HEK293 (cell line): ENCODE measurements around the gene TBCC.

ENCODE experiments used
- CTCF ChIA-PET: fragments of 350-600 bp; formaldehyde crosslinking; extraction: SDS; loops from one replicate; lab custom pipeline; 2021; ENCODE audit warnings: antibody characterized with exemption; lab: Yijun Ruan, JAX
- POLR2A ChIA-PET: fragments of 300-600 bp; formaldehyde crosslinking; extraction: SDS; loops from one replicate; lab custom pipeline; 2020; ENCODE audit warnings: antibody characterized with exemption, inconsistent platforms; lab: Yijun Ruan, JAX
- H3K27ac ChIP-seq: fragments of 200-500 bp; sonication (Bioruptor generic); 2 replicates; pipeline ENCODE4 v1.5.1; 2014; ENCODE audit warnings: low read depth, low read length, control low read depth, inconsistent platforms; ENCODE audit errors: extremely low read depth
- H3K36me3 ChIP-seq, 2 experiments: fragments of 200-500 bp in 1 of 2; sonication (Bioruptor generic) in 1 of 2; 1 replicate in 1 of 2; 2 replicates in 1 of 2; pipeline ENCODE4 v1.5.1; 2014 to 2017; ENCODE audit warnings: inconsistent platforms in 2 of 2, low read length in 2 of 2; ENCODE audit not compliant: control insufficient read depth in 2 of 2, insufficient read depth in 1 of 2
- H3K4me1 ChIP-seq: fragments of 200-500 bp; sonication (Bioruptor generic); 2 replicates; pipeline ENCODE4 v1.5.1; 2014; ENCODE audit warnings: mild to moderate bottlenecking, low read length, inconsistent platforms; ENCODE audit not compliant: control insufficient read depth, insufficient read depth
- H3K4me3 ChIP-seq: 2 replicates; pipeline ENCODE4 v1.5.1; 2011; ENCODE audit warnings: low read depth, mild to moderate bottlenecking, control low read depth, low read length, moderate library complexity
- H3K9me3 ChIP-seq: fragments of 200-500 bp; sonication (Bioruptor generic); 2 replicates; pipeline ENCODE4 v1.5.1; 2014; ENCODE audit warnings: low read depth, low read length, inconsistent platforms; ENCODE audit not compliant: control insufficient read depth, insufficient read depth
- GLI2 ChIP-seq: fragments of 450-650 bp; formaldehyde crosslinking; IDR thresholded peaks from 2 replicates; pipeline ENCODE4; 2017; ENCODE audit warnings: missing biosample characterization, missing genetic modification characterization, low read depth, borderline replicate concordance
- HIC1 ChIP-seq: fragments of 450-650 bp; formaldehyde crosslinking; IDR thresholded peaks from 2 replicates; pipeline ENCODE4 v1.5.1; 2016; ENCODE audit warnings: missing biosample characterization, missing genetic modification characterization
- PATZ1 ChIP-seq: fragments of 450-650 bp; formaldehyde crosslinking; IDR thresholded peaks from 2 replicates; pipeline ENCODE4 v1.5.1; 2016; ENCODE audit warnings: missing biosample characterization, missing genetic modification characterization
- ZIC2 ChIP-seq: fragments of 450-650 bp; formaldehyde crosslinking; IDR thresholded peaks from 2 replicates; pipeline ENCODE4 v1.5.1; 2016; ENCODE audit warnings: missing biosample characterization, missing genetic modification characterization
- ZNF174 ChIP-seq: fragments of 450-650 bp; formaldehyde crosslinking; IDR thresholded peaks from 2 replicates; pipeline ENCODE4 v1.5.0; 2017; ENCODE audit warnings: missing biosample characterization, mild to moderate bottlenecking, missing genetic modification characterization
- ZNF202 ChIP-seq: fragments of 450-650 bp; formaldehyde crosslinking; IDR thresholded peaks from 2 replicates; pipeline ENCODE4 v1.5.1; 2016; ENCODE audit warnings: missing biosample characterization, missing genetic modification characterization, borderline replicate concordance
- ZNF37A ChIP-seq: fragments of 450-650 bp; IDR thresholded peaks from 2 replicates; pipeline ENCODE4 v1.5.1; 2018; ENCODE audit warnings: missing biosample characterization, missing genetic modification characterization
- ZNF571 ChIP-seq: fragments of 450-650 bp; formaldehyde crosslinking; IDR thresholded peaks from 2 replicates; pipeline ENCODE4 v1.5.0; 2017; ENCODE audit warnings: missing biosample characterization, missing genetic modification characterization
- ZNF610 ChIP-seq: fragments of 450-650 bp; formaldehyde crosslinking; IDR thresholded peaks from 2 replicates; pipeline ENCODE4 v1.5.1; 2016; ENCODE audit warnings: missing biosample characterization, missing genetic modification characterization, borderline replicate concordance
- ZNF645 ChIP-seq: fragments of 450-650 bp; formaldehyde crosslinking; IDR thresholded peaks from 2 replicates; pipeline ENCODE4; 2016; ENCODE audit warnings: missing biosample characterization, missing genetic modification characterization
- ZNF664 ChIP-seq: fragments of 450-650 bp; formaldehyde crosslinking; IDR thresholded peaks from 2 replicates; pipeline ENCODE4 v1.5.1; 2016; ENCODE audit warnings: missing biosample characterization, missing genetic modification characterization
- ZNF843 ChIP-seq: fragments of 450-650 bp; formaldehyde crosslinking; IDR thresholded peaks from 2 replicates; pipeline ENCODE4 v1.5.1; 2016; ENCODE audit warnings: missing biosample characterization, missing genetic modification characterization
- TF ChIP-seq, protein P1 (sequence below): fragments of 450-650 bp; formaldehyde crosslinking; IDR thresholded peaks from 2 replicates; pipeline ENCODE4 v1.5.1; 2017; ENCODE audit warnings: missing biosample characterization, missing genetic modification characterization
- TF ChIP-seq, protein P2 (sequence below): fragments of 450-650 bp; formaldehyde crosslinking; IDR thresholded peaks from 2 replicates; pipeline ENCODE4 v1.5.1; 2016; ENCODE audit warnings: missing biosample characterization, missing genetic modification characterization

TBCC gene

DNA sequence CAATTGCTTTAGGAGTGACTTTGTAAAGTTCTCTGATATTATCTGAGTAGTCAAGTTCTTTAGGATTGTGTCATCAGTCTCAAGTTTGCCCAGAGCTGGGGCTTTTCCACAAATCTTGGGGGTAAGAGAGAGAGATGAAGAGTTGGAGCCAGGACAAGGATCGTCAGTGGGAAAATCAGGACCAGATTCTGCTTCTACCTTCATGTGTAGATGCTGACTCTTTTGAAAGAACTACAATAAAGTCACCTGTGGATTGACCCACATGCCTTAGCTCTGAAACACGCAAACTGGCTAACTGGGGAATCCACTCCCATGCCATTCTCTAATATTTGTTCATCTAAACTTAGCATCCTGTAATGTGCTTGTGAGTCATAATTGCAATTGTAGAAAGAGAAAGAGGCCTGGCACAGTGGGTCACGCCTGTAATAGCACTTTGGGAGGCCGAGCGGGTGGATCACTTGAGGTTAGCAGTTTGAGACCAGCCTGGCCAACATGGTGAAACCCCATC is 20.3 kb upstream of the TBCC start (continued):
- TF ChIP-seq PATZ1 (tag by site-specific recombination) (no peak), ZNF571 (tag by site-specific recombination) (no peak), ZNF843 (tag by site-specific recombination) (no peak)

DNA sequence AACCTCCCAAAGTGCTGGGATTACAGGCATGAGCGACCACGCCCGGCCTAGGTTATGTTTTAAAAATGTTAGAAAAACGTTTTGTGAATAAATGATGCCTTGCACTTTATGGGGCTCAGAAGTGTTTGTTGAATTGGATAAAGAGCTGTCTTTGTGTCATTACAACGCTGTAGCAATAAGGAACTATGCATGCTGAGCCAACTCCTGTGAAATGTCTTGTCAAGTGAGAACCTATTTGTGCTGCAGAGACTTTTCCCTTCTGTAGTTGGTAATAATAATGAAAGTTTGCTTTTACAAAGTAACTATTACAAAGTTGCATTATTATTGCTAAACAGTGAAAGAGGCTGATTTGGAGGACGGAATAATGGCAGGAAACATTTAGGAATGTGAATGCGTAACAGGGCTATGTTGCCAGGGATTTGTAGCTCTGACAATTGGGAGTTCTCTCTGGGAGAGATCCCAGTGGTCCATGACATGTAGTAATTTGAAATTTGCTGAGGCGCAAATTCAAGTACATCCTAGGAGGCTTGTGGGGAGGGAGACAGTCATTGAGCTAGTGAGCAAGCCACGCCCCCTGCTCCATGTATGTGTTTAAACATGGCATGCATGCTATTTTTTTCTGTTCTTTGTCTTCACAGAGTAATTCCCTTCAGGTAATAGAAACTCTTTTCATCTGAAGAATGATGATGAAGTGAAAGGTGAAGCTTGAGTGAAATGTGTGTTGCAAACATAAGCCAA is 19.2 kb upstream of the TBCC start:
- H3K4me3 ChIP-seq: no peak overlapping the region
- H3K9me3 ChIP-seq: no peaks in the 10 kb centered on the region
- TF ChIP-seq ZNF202 (no peak), ZNF174 (no peak), GLI2 (tag by site-specific recombination) (no peak), ZNF37A (tag by site-specific recombination) (no peak), ZNF645 (tag by site-specific recombination) (no peak), HIC1 (tag by site-specific recombination) (no peak)
- TF ChIP-seq, protein P1, sequence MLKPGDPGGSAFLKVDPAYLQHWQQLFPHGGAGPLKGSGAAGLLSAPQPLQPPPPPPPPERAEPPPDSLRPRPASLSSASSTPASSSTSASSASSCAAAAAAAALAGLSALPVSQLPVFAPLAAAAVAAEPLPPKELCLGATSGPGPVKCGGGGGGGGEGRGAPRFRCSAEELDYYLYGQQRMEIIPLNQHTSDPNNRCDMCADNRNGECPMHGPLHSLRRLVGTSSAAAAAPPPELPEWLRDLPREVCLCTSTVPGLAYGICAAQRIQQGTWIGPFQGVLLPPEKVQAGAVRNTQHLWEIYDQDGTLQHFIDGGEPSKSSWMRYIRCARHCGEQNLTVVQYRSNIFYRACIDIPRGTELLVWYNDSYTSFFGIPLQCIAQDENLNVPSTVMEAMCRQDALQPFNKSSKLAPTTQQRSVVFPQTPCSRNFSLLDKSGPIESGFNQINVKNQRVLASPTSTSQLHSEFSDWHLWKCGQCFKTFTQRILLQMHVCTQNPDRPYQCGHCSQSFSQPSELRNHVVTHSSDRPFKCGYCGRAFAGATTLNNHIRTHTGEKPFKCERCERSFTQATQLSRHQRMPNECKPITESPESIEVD: no peak
- TF ChIP-seq, all 188 proteins: peak for 0
- no peaks in the 10 kb centered on the region; the same call in 1 of the 2 replicates for H3K4me1 ChIP-seq
- ChIA-PET CTCF (interaction anchor here (0.6 to 1.1 kb wide), 3 partner anchors 20 to 112 kb away, joined by 3 to 5 read pairs (median 3); no protein-coding TSS in a partner anchor), POLR2A (interaction anchor here (0.5 to 1.6 kb wide), 5 partner anchors 14 to 1186 kb away, joined by 3 to 12 read pairs (median 3); no protein-coding TSS in a partner anchor)
- H3K36me3 ChIP-seq: no peaks in the 10 kb centered on the region; a peak in 1 of 3 replicates
- H3K27ac ChIP-seq: no peak overlapping the region

- H3K4me1 ChIP-seq: no peaks in the 10 kb centered on the region; the same call in 1 of the 2 replicates
- H3K27ac ChIP-seq: no peak overlapping the region
- TF ChIP-seq, protein P2, sequence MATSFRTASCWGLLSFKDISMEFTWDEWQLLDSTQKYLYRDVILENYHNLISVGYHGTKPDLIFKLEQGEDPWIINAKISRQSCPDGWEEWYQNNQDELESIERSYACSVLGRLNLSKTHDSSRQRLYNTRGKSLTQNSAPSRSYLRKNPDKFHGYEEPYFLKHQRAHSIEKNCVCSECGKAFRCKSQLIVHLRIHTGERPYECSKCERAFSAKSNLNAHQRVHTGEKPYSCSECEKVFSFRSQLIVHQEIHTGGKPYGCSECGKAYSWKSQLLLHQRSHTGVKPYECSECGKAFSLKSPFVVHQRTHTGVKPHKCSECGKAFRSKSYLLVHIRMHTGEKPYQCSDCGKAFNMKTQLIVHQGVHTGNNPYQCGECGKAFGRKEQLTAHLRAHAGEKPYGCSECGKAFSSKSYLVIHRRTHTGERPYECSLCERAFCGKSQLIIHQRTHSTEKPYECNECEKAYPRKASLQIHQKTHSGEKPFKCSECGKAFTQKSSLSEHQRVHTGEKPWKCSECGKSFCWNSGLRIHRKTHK (tag by site-specific recombination): no peak
- TF ChIP-seq ZNF610 (no peak), ZNF664 (peak; percentile 58), ZIC2 (no peak)
- no peaks in the 10 kb centered on the region for H3K9me3 ChIP-seq
- POLR2A ChIA-PET: interaction anchor here (0.7 to 1.5 kb wide), 2 partner anchors 17 to 122 kb away, joined by 3 to 4 read pairs; partner anchors contain the start of gene TBCC
- H3K36me3 ChIP-seq: no peaks in the 10 kb centered on the region; a peak in 1 of 3 replicates
- no peak overlapping the region for H3K4me3 ChIP-seq
- CTCF ChIA-PET: interaction anchor here (0.6 to 1.2 kb wide), 3 partner anchors 15 to 167 kb away, joined by 3 to 5 read pairs (median 3); no protein-coding TSS in a partner anchor
Measured at GRCh38 chr6:42762950-42763349, 17.0 kb upstream of the TBCC start.
